K562 (cell line): ENCODE results near the gene ERBB4. TPM values are rescaled to one million over a fixed set of nuclear protein-coding genes. Genes with fewer than 3 reads are reported as not detected.

ENCODE experiments used
- ATAC-seq: fragments of 200-7000 bp; cut with Tn5 transposase; 3 replicates; pipeline ENCODE4 v1.9.1; 2020; ENCODE audit warnings: moderate library complexity
- BruUV-seq: library from RNA; stranded (reverse); fragments of 400-500 nt; replicated peaks from 2 replicates; lab custom pipeline; 2021; lab: Mats Ljungman, UMichigan
- CTCF ChIA-PET: fragments of 300-600 bp; formaldehyde crosslinking; extraction: SDS; loops from one replicate; lab custom pipeline; 2021; ENCODE audit warnings: low intra/inter-chr PET ratio; lab: Yijun Ruan, JAX
- POLR2A ChIA-PET: fragments of 300-600, 350-650 bp; sonication (Branson Sonifier 250); formaldehyde crosslinking; extraction: SDS; loops from one replicate; lab custom pipeline; 2021; ENCODE audit warnings: antibody characterized with exemption, inconsistent platforms; lab: Yijun Ruan, JAX
- DNase-seq, 4 experiments: peaks; one replicate each; pipeline versions ENCODE4 v3.0.0 to v3.0.0-alpha.2; 2011 to 2018; ENCODE audit warnings: low spot score in 3 of 4, mixed read lengths in 3 of 4; ENCODE audit errors: extremely low read depth in 1 of 4
- FAIRE-seq: peaks from 2 replicates; lab custom pipeline; 2011; peaks lifted over from hg19 to GRCh38; lab: Jason Lieb, UNC
- H2AFZ ChIP-seq: 2 replicates; pipeline ENCODE4 v1.6.0; 2011; ENCODE audit warnings: low read depth, low read length, control low read depth, inconsistent platforms
- H3K27ac ChIP-seq: fragments of 200-600 bp; 3 replicates; pipeline ENCODE4 v1.8.0; 2011; ENCODE audit warnings: low read depth, mild to moderate bottlenecking, control low read depth, inconsistent platforms, low read length, moderate library complexity, mixed read lengths; ENCODE audit errors: extremely low read depth
- H3K27me3 ChIP-seq, 2 experiments: fragments of 300-600 bp in 1 of 2; 2 replicates in 1 of 2; 3 replicates in 1 of 2; pipeline versions ENCODE4 v1.6.0 to v1.8.0; 2011; ENCODE audit warnings: inconsistent platforms in 2 of 2, low read length in 2 of 2, mild to moderate bottlenecking in 1 of 2, mixed read lengths in 1 of 2, moderate library complexity in 1 of 2; ENCODE audit not compliant: control insufficient read depth in 2 of 2, insufficient read depth in 2 of 2
- H3K36me3 ChIP-seq: fragments of 300-600 bp; 3 replicates; pipeline ENCODE4 v1.8.0; 2011; ENCODE audit warnings: mild to moderate bottlenecking, low read length, inconsistent platforms; ENCODE audit not compliant: control insufficient read depth, insufficient read depth
- H3K4me1 ChIP-seq, 2 experiments: fragments of 200-600 bp in 1 of 2; replicated peaks in 1 of 2; 2 replicates in 1 of 2; 3 replicates in 1 of 2; pipeline versions ENCODE4 v1.5.1 to v1.8.0; 2011; ENCODE audit warnings: inconsistent platforms in 2 of 2, low read length in 2 of 2, mild to moderate bottlenecking in 1 of 2, mixed read lengths in 1 of 2, moderate library complexity in 1 of 2; ENCODE audit not compliant: control insufficient read depth in 2 of 2, insufficient read depth in 2 of 2
- H3K4me2 ChIP-seq: 2 replicates; pipeline ENCODE4 v1.6.1; 2011; ENCODE audit warnings: low read length, control low read depth, inconsistent platforms, mixed read lengths; ENCODE audit not compliant: insufficient read depth
- H3K4me3 ChIP-seq: fragments of 200-600 bp; sonication (generic), shearing (Covaris generic); 2 replicates; pipeline ENCODE4 v1.5.1; 2016; ENCODE audit warnings: control low read depth, inconsistent platforms
- H3K79me2 ChIP-seq: fragments of 200-600 bp; 3 replicates; pipeline ENCODE4 v1.8.0; 2011; ENCODE audit warnings: low read length, inconsistent platforms; ENCODE audit not compliant: control insufficient read depth, insufficient read depth
- H3K9ac ChIP-seq, 2 experiments: 2 replicates each; pipeline versions ENCODE4 v1.6.0 to v1.6.1; 2011; ENCODE audit warnings: low read depth in 2 of 2, low read length in 2 of 2, control low read depth in 1 of 2, inconsistent platforms in 1 of 2, mild to moderate bottlenecking in 1 of 2, mixed read lengths in 1 of 2; ENCODE audit not compliant: insufficient read depth in 1 of 2
- H3K9me1 ChIP-seq: one replicate; pipeline ENCODE4 v1.6.0; 2011; ENCODE audit warnings: inconsistent platforms, mild to moderate bottlenecking, low read length, moderate library complexity; ENCODE audit not compliant: control insufficient read depth, insufficient read depth
- H3K9me3 ChIP-seq: replicated peaks from 2 replicates; pipeline ENCODE4 v1.5.1; 2011; ENCODE audit warnings: low read depth, low read length, inconsistent platforms; ENCODE audit not compliant: control insufficient read depth, insufficient read depth
- H4K20me1 ChIP-seq: replicated peaks from 2 replicates; pipeline ENCODE4 v1.6.1; 2011; ENCODE audit warnings: low read length, inconsistent platforms, mixed read lengths; ENCODE audit not compliant: control insufficient read depth, insufficient read depth
- AFF1 ChIP-seq, 2 experiments: fragments of 450-650 bp; IDR thresholded peaks; 2 replicates each; pipeline ENCODE4 v1.6.1; 2018; ENCODE audit warnings: mild to moderate bottlenecking in 2 of 2, low read depth in 1 of 2; ENCODE audit not compliant: partially characterized antibody in 2 of 2
- ILK ChIP-seq: fragments of 450-650 bp; IDR thresholded peaks from 2 replicates; pipeline ENCODE4 v1.6.1; 2016; ENCODE audit warnings: missing genetic modification characterization, low read depth, mild to moderate bottlenecking, missing compliant biosample characterization, moderate library complexity, borderline replicate concordance
- NCOR1 ChIP-seq: fragments of 450-650 bp; IDR thresholded peaks from 2 replicates; pipeline ENCODE4 v1.6.1; 2016; ENCODE audit warnings: mild to moderate bottlenecking, moderate library complexity
- PCBP1 ChIP-seq: fragments of 200-400 bp; formaldehyde crosslinking; IDR thresholded peaks from 2 replicates; pipeline ENCODE4 v1.6.1; 2018; ENCODE audit warnings: mild to moderate bottlenecking, low read depth, low read length; ENCODE audit not compliant: poor library complexity, severe bottlenecking
- SRSF3 ChIP-seq: fragments of 200-400 bp; formaldehyde crosslinking; IDR thresholded peaks from 2 replicates; pipeline ENCODE4 v1.6.1; 2016; ENCODE audit warnings: mild to moderate bottlenecking, low read length, moderate library complexity; ENCODE audit not compliant: insufficient read depth
- ZC3H4 ChIP-seq: sonication (generic); formaldehyde crosslinking; IDR thresholded peaks from 2 replicates; pipeline ENCODE4 v1.9.0; 2021; ENCODE audit warnings: missing genetic modification reagents, borderline replicate concordance
- WGBS: fragments of 100-300 bp; shearing (Covaris generic); methylation state at CpG from one replicate; pipeline ENCODE4 v1.1.6; 2016; ENCODE audit warnings: low coverage, mixed read lengths; ENCODE audit not compliant: insufficient coverage; ENCODE audit errors: missing lambda C conversion rate; 5-methylcytosine and 5-hydroxymethylcytosine counted together
- in situ Hi-C: fragments of 300-500 bp; cut with MboI; formaldehyde crosslinking; loops from 4 replicates; pipeline ENCODE4 v1.15.0; 2018; ENCODE audit warnings: inconsistent platforms, mixed read lengths
- intact Hi-C: fragments of 100-400 bp; cut with micrococcal nuclease; formaldehyde crosslinking; loops from 2 replicates; pipeline ENCODE4 v1.14.2; 2022
- polyA plus RNA-seq, 8 experiments: library from polyadenylated mRNA; depleted of rRNA in 4 of 8; stranded (reverse) in 5 of 8; unstranded in 3 of 8; fragments of >200 nt; fragmentation: Nextera tagmentation in 2 of 8; fragmentation: Illumina TruSeq in 1 of 8; extraction: Ambion mirVana in 2 of 8; extraction: Trizol in 1 of 8; gene quantifications; 2 replicates each; pipeline versions ENCODE4 v1.2.1 to v1.2.3, GENCODE V29; 2011 to 2014; ENCODE audit warnings: inconsistent platforms in 1 of 8, missing spikeins in 1 of 8
- total RNA-seq, 7 experiments: library from RNA; depleted of rRNA in 6 of 7; stranded (reverse); fragments of >200 nt in 6 of 7; fragmentation: Illumina TruSeq in 2 of 7; extraction: Trizol in 2 of 7; gene quantifications; 2 replicates each; pipeline versions ENCODE4 v1.2.1 to v1.2.3, GENCODE V29; 2011 to 2021; ENCODE audit warnings: low replicate concordance in 1 of 7
- TF ChIP-seq, protein P1 (sequence below): fragments of 250-450 bp; sonication (Bioruptor Pico); IDR thresholded peaks from 2 replicates; pipeline ENCODE4 v1.5.0; 2020; ENCODE audit warnings: mild to moderate bottlenecking

ERBB4 gene
- total and polyA plus RNA-seq, 9 of the 15 experiments (the other 6 are each of a cell fraction or from before 2014, with no cell fraction given): not detected

- no TSS peak for BruUV-seq
- no peak overlapping the region for H2AFZ ChIP-seq
- no peaks in the 10 kb centered on the region for H3K9me3 ChIP-seq
- H3K27ac ChIP-seq: no peak overlapping the region
- no peaks in the 10 kb centered on the region for H3K4me1 ChIP-seq
- in situ Hi-C loops (no loop called here), intact Hi-C loops (no loop called here)
- no peaks in the 10 kb centered on the region for H3K9me1 ChIP-seq
- no peak overlapping the region for H3K9ac ChIP-seq
- POLR2A ChIA-PET: no interaction called here
- ATAC-seq: no peak
- H3K36me3 ChIP-seq: no peaks in the 10 kb centered on the region
- no peaks in the 10 kb centered on the region for H4K20me1 ChIP-seq
- 0% methylated on average over 1 of the region's 1 CpG for WGBS
- TF ChIP-seq ZC3H4 (no peak), SRSF3 (no peak), NCOR1 (no peak)
- H3K4me3 ChIP-seq: no peak overlapping the region
- H3K27me3 ChIP-seq: no peaks in the 10 kb centered on the region
- CTCF ChIA-PET: no interaction called here
- no peak for DNase-seq
- FAIRE-seq: no peak
- no peaks in the 10 kb centered on the region for H3K79me2 ChIP-seq
- H3K4me2 ChIP-seq: no peak overlapping the region
Observed at GRCh38 chr2:212367431-212367830, 171.2 kb downstream of the ERBB4 start.

DNA sequence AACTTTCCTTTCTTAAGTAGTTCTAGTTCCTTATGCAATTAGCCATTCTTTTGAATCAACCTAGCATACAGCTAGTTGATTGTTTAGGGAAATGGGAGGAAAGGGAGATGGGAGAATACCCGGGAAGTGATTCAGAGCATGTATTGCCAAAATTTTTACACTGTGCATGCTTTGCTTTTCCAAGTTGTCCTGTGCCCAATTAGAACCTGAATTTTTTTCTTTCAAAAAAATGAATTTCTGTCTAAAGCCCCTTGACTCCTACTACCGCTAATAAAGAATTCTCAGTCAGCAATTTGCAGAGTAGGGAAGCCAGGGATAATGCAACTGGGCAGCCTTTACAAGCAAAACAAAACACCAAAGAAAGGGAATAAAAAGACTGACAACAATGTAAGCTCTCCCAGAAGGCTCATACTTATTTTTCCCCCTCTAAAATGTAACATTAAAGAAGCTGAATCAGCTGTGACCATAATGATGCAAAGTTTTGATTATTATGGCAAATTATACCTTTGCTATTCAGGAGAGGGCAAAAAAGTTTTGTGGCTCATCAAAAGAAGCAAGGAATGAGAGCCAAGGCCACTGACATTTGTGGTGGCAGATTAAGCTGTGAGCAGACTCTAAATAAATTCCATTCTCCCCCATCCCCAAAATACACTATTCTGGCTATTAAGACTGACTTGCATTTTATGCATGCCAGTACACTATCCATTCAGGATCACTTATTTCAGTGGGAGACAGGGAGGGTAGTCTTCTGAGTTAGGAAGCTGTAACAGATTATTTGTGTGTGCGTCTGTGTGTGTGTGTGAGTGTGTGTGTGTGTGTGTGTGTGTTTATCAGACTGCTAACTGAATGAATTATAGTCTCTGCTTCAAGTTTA is 174.3 kb downstream of the ERBB4 start:
- no peak for FAIRE-seq
- no peak for ATAC-seq
- TF ChIP-seq AFF1 (IDR thresholded peaks at IDR 0.05; ENCODE audit: low read depth in 1 of 2, partially characterized antibody in 2 of 2) (no peak), ILK (tag) (no peak), PCBP1 (no peak)
- TF ChIP-seq, protein P1, sequence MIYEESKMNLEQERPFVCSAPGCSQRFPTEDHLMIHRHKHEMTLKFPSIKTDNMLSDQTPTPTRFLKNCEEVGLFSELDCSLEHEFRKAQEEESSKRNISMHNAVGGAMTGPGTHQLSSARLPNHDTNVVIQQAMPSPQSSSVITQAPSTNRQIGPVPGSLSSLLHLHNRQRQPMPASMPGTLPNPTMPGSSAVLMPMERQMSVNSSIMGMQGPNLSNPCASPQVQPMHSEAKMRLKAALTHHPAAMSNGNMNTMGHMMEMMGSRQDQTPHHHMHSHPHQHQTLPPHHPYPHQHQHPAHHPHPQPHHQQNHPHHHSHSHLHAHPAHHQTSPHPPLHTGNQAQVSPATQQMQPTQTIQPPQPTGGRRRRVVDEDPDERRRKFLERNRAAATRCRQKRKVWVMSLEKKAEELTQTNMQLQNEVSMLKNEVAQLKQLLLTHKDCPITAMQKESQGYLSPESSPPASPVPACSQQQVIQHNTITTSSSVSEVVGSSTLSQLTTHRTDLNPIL (CRISPR knock-in tag): no peak

More for the DNA sequence above, 174.3 kb downstream of the ERBB4 start:
- no peaks in the 10 kb centered on the region for H3K36me3 ChIP-seq
- H3K27ac ChIP-seq: no peak overlapping the region
- no peaks in the 10 kb centered on the region for H3K9me3 ChIP-seq
- H3K4me2 ChIP-seq: no peak overlapping the region
- H3K9ac ChIP-seq: no peak overlapping the region
- no peak overlapping the region for H2AFZ ChIP-seq
- BruUV-seq: no TSS peak
- POLR2A ChIA-PET: no interaction called here
- H3K4me3 ChIP-seq: no peak overlapping the region
- no peaks in the 10 kb centered on the region for H4K20me1 ChIP-seq
- 0% methylated on average over 3 of the region's 3 CpGs for WGBS
- in situ Hi-C loops (no loop called here), intact Hi-C loops (no loop called here)
- H3K79me2 ChIP-seq: no peaks in the 10 kb centered on the region
- no peaks in the 10 kb centered on the region for H3K4me1 ChIP-seq
- CTCF ChIA-PET: no interaction called here
- DNase-seq: no peak
- no peaks in the 10 kb centered on the region for H3K9me1 ChIP-seq
- no peaks in the 10 kb centered on the region for H3K27me3 ChIP-seq
